OCI-LY1 (cell line): Measurements from ENCODE around the gene DCAF4.

Experiments used
- CTCF ChIP-seq: fragments of 200-600 bp; sonication (generic), shearing (Covaris generic); IDR thresholded peaks from 2 replicates; pipeline ENCODE4 v1.5.1; 2017; ENCODE audit warnings: mild to moderate bottlenecking, antibody characterized with exemption, low read length, moderate library complexity, mixed read lengths
- EZH2 ChIP-seq: fragments of 200-600 bp; sonication (generic), shearing (Covaris generic); IDR thresholded peaks from 2 replicates; pipeline ENCODE4 v1.8.0; 2017; ENCODE audit warnings: borderline replicate concordance, mixed run types, mild to moderate bottlenecking, antibody characterized with exemption, low read length, moderate library complexity, mixed read lengths

GRCh38 chr14:72876710-72877063, 49.6 kb upstream of the DCAF4 start:
- no peak for TF ChIP-seq CTCF
- TF ChIP-seq EZH2 = no peak
